GM21515 (cell line): Measurements from ENCODE around the gene ARID2.

Experiments used
- ATAC-seq: cut with Tn5 transposase; IDR thresholded peaks from one replicate; pipeline ENCODE4 v1.9.1; 2021; ENCODE audit not compliant: unreplicated experiment

The ARID2 gene

DNA sequence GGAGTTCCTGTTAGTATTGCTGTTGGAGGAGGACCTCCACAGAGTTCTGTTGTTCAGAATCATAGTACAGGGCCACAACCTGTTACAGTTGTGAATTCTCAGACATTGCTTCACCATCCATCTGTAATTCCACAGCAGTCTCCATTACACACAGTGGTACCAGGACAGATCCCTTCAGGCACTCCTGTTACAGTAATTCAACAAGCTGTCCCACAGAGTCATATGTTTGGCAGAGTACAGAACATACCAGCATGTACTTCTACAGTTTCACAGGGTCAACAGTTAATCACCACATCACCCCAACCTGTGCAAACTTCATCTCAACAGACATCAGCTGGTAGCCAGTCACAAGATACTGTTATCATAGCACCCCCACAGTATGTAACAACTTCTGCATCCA lies 120.8 kb downstream of the ARID2 start:
- ATAC-seq, result no peak

DNA sequence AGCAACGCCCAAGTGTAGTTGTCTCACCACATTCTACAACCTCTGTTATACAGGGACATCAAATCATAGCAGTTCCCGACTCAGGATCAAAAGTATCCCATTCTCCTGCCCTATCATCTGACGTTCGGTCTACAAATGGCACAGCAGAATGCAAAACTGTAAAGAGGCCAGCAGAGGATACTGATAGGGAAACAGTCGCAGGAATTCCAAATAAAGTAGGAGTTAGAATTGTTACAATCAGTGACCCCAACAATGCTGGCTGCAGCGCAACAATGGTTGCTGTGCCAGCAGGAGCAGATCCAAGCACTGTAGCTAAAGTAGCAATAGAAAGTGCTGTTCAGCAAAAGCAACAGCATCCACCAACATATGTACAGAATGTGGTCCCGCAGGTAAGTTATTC lies 123.0 kb downstream of the ARID2 start:
- no peak for ATAC-seq

- ATAC-seq, result no peak
Measured at GRCh38 chr12:45853550-45853949, 124.0 kb downstream of the ARID2 start.

DNA sequence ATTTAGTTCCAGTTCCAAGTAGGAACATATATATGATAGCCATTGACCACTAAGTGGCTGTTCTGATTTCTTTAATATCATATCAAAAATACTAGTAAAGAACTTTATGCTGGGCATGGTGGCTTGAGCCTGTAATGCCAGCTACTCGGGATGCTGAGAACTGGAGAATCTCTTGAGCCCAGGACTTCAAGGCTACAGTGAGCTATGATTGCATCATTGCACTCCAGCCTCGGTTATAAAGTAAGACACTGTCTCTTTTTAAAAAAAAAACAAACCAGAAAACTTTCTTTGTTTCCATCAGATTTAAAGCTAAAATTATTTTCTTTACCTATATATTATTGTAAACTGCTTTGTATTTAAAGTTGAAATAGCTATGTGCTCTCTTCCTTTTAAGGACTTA lies 133.8 kb downstream of the ARID2 start:
- no peak for ATAC-seq

GRCh38 chr12:45866299-45866698 lies 136.8 kb downstream of the ARID2 start:
- no peak for ATAC-seq

GRCh38 chr12:45872446-45872845 lies 142.9 kb downstream of the ARID2 start:
- ATAC-seq, result no peak

DNA sequence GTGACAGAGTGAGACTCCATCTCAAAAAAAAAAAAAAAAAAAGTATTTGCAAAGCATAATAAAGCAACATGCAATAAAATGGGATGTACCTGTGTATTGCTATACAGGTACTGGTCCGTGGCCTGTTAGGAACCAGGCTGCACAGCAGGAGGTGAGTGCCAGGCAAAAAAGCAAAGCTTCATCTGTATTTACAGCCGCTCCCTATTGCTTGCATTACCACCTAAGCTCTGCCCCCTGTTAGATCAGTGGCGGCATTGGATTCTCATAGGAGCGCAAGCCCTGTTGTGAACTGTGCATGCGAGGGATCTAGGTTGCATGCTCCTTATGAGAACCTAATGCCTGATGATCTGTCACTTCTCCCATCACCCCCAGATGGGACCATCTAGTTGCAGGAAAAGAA lies 147.6 kb downstream of the ARID2 start:
- no peak for ATAC-seq

DNA sequence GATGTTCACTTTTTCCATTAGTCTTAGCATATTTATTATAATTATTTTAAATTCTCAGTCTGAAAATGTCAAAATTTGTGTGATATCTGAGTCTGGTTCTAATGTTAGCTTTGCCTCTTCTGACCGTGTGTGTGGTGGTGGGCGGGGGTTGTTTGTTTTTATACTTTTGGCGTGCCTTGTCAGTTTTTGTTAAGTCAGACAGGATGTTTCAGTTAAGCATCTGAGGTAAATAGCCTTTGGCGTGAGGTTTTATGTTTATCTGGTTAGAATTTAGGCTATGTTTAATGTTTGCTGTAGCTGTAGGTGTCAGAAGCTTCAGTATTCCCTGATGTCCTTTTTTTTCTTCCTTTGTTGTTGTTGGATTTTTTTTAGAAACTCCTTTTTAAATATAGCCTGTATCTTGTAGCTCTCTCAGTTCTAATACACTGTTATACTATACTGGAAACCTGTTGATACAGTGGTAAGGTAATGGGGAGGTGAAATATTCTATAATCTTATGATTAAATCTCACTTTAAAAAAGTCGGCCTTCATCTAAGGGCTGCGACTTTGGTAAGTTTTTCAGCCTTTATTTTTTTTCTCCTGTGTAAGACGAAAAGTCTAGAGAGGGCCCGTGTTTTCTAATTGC lies 149.2 kb downstream of the ARID2 start:
- ATAC-seq, result no peak

DNA sequence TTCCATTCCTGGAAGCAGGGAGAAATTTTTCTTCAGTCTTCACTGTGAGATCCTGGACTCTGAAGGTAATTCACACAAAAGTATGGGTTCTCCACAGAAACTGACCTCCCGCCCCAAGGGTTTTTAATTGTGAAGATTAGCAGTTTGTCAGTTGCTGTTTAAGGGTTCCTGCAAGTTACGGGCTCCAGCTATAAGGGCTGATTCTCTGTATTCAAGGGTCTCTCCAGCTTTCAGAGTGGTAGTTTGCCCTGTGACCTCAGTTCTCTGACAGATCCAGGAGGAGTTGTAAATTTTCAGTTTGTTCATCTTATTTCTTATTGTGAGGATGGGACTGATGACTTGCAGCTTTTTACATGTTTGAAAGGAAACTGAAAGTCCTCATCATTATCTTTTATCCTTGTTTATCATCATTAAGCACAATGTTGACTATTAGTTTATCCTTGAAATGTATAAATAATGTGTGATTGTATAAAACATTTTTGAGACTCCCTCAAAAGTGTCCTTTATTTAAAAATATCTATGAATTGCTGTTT lies 149.9 kb downstream of the ARID2 start:
- no peak for ATAC-seq

- ATAC-seq, result no peak
Measured at GRCh38 chr12:45880533-45880932, 151.0 kb downstream of the ARID2 start.

DNA sequence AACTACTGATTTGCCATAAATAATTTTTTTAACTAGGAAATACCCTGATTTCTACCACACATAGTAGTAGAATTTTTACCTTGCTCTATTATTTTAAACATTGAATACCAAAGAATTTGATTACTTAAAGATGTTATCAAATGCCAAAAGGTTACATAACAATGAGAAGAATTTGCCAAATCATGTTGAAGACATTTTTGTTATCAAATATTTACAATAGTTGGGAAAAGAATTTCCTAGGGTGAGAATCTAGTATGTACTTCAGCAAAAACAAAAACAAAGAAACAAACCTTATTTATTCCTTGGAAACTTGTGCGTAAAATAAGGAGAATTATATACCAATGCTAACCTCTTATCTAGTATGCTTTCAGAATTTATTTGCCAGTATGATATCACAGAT lies 153.7 kb downstream of the ARID2 start:
- ATAC-seq, result no peak

- ATAC-seq, result no peak
Measured at GRCh38 chr12:45886685-45887084, 157.2 kb downstream of the ARID2 start.

GRCh38 chr12:45887544-45887943 lies 158.0 kb downstream of the ARID2 start:
- ATAC-seq, result no peak

- ATAC-seq, result no peak
Measured at GRCh38 chr12:45890276-45890675, 160.8 kb downstream of the ARID2 start.

DNA sequence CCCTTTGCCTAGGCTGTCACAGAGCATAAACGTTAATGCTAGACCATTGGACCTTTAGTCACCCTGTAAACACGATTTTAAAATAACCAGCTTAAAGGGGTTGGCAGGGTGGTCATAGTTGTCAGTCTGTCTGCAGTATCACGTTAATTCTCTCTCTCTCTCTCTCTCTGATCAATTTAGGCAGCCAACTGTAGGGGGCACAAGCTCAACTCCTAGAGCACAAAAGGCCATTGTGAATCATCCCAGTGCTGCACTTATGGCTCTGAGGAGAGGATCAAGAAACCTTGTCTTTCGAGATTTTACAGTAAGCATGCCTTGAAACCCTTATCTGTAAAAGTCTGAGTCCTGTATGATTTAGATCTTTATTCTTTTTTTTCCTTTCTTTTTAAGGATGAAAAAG lies 163.7 kb downstream of the ARID2 start:
- no peak for ATAC-seq

- ATAC-seq, result no peak
Measured at GRCh38 chr12:45895961-45896360, 166.5 kb downstream of the ARID2 start.

DNA sequence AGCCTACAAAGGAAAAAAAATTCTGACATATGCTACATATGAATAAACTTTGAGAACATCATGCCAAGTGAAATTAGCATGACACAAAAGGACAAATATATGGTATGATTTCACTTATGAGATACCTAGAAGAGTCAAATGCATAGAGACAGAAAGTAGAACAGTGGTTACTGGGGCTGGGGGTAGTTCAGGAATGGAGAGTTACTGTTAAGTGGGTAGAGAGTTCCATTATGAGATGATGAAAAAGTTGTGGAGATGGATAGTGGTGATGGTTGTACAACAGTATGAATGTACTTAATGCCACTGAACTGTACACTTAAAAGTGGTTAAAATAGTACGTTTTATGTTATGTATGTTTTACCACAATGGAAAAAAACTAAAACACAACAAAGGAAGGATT lies 168.6 kb downstream of the ARID2 start:
- ATAC-seq, result no peak

GRCh38 chr12:45907955-45908354 lies 178.4 kb downstream of the ARID2 start:
- peak; percentile 82 for ATAC-seq

DNA sequence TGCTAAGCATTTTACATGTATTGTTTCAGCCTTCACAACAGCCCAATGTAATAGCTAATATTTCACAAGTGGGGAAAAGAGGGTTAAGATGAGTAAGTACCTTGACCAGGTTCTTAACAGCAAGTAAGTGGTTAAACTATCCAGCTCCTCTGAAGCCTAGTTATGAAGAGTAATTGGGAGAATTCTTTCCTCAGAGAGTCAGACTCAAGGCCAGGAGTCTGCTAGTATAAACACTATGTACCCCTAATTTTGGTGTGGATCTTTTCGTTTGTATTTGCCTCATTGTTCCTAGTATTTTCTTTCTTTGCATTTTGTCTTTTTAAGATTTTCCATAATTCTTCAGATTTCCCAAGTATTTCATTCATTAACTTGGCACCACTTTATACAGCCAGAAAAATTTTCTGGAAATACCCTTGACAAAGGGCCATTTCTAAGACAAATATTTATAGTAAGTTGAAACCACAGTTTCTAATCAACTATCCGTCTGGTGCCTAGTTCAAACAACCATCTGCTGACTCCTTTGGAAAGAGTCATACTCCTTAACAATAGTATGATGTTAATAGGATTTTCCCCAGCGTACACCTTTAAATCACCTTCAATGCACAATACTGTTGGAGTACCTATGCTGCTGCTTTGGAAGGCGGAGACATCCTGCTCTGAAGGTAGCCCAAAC lies 179.7 kb downstream of the ARID2 start:
- ATAC-seq, result no peak

DNA sequence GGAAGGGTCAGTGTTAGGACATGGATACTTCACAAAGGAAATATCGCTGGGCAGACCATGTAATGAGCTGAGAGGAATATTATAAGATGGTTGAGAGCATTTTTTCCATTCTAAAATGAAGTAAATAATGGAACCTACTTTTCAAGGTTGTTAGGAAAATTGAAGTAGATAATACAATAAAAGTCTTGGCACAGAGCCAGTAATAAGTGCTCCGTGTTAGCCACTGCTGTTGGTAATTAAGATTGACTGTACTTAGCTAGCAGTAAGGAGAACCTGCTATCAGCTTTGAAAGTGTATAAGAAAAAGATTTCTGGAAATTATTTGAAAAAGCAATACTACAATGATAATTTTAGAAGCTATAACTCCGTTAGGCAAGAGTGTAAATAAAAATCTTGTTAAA lies 183.3 kb downstream of the ARID2 start:
- ATAC-seq, result no peak

DNA sequence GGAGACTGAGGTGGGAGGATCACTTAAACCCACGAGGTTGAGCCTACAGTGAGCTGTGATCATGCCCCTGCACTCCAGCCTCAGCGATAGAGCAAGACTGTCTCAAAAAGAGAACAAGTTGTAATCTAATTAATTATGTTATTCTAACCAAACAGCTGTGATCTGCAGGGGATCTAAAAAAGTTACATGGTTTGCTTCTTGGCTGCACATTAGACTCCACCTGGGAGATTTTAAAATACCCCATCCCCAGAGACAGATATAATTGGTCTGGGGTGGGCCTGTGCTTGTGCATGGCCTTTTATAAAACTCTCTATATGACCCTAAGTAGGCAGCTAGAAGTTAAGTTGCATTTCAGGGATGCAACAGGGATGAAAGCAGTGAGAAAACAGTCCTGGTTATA lies 184.1 kb downstream of the ARID2 start:
- ATAC-seq, result no peak

DNA sequence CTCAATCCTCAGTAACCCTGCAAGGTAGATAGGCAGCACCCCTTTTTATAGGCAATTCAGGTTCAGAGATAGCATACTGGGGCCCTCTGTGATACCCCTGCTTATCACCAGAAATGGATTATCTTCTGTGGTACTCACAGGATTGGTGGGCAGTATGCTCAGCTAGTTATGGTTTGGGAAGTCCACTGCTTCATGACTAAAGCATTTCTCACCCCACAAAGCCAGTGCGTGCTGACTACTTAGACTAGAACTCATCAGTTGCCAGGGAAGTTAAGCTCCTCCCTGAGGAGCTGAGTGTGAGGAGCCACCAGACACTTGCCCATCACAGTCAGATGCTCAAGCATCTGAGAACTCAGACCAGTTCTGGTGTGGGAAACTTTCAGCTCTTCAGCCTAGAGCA lies 184.6 kb downstream of the ARID2 start:
- ATAC-seq, result no peak

- no peak for ATAC-seq
Measured at GRCh38 chr12:45915405-45915804, 185.9 kb downstream of the ARID2 start.
